GM12865 (cell line): ENCODE measurements around the gene SFTPD.
"Not testable (repeated sequence)": the region's sequence is repeated elsewhere in the genome, so short reads cannot be mapped to it uniquely, and the experiment has no call there.

Source experiments
- DNase-seq: peaks from one replicate; pipeline ENCODE4 v3.0.0; 2010; ENCODE audit warnings: low read depth
- H3K4me3 ChIP-seq: 2 replicates; pipeline ENCODE4 v1.5.1; 2011; ENCODE audit warnings: mild to moderate bottlenecking, low read depth, low read length, control low read depth
- TF ChIP-seq, protein P1 (sequence below): IDR thresholded peaks from 2 replicates; pipeline ENCODE4 v1.5.1; 2011; ENCODE audit warnings: low read length, control low read depth, low read depth, inconsistent platforms; ENCODE audit not compliant: insufficient read depth; ENCODE audit errors: missing control alignments

SFTPD gene

GRCh38 chr10:79905322-79906314 is 43.3 kb downstream of the SFTPD start:
- DNase-seq = no peak
- H3K4me3 ChIP-seq = peak overlapping the region; percentile 63
- TF ChIP-seq, protein P1, sequence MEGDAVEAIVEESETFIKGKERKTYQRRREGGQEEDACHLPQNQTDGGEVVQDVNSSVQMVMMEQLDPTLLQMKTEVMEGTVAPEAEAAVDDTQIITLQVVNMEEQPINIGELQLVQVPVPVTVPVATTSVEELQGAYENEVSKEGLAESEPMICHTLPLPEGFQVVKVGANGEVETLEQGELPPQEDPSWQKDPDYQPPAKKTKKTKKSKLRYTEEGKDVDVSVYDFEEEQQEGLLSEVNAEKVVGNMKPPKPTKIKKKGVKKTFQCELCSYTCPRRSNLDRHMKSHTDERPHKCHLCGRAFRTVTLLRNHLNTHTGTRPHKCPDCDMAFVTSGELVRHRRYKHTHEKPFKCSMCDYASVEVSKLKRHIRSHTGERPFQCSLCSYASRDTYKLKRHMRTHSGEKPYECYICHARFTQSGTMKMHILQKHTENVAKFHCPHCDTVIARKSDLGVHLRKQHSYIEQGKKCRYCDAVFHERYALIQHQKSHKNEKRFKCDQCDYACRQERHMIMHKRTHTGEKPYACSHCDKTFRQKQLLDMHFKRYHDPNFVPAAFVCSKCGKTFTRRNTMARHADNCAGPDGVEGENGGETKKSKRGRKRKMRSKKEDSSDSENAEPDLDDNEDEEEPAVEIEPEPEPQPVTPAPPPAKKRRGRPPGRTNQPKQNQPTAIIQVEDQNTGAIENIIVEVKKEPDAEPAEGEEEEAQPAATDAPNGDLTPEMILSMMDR = no peak

DNA sequence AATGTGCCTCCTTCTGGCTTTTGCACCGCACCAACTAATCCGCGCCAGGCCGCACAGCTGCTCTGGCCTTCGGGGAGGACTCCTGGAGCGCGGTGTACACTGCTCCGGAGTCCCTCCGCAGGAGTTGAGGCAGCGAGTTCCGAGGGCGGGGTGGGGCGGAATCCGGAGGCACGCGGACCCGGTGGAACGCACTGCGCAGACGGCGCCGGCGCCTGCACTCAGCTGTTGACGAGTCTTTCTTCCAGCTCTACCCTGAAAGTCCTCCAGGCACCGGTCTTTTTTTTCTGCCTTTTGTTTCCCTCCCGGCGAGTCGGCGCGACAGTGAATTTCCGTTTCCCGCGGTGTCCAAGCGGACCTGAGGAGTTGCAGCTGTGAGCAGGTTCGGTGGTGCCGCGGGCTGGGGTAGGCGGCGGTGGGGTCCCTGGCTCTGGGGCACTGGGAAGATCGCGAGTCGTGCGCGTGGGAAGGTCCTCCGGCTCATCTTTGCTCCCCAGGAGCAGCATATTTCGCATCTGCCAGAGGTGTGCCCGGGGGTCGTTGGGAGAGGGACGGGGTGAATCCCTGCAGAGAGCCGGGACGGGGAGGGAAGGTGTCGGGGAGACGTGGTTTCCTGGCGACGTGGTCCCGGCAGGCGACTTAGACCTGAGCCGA is 44.1 kb downstream of the SFTPD start:
- peak overlapping the region; percentile 63 for H3K4me3 ChIP-seq
- TF ChIP-seq, protein P1 = no peak
- peak; percentile 42 for DNase-seq

GRCh38 chr10:79901571-79901970 is 47.3 kb downstream of the SFTPD start:
- H3K4me3 ChIP-seq, DNase-seq: not testable (repeated sequence)

DNA sequence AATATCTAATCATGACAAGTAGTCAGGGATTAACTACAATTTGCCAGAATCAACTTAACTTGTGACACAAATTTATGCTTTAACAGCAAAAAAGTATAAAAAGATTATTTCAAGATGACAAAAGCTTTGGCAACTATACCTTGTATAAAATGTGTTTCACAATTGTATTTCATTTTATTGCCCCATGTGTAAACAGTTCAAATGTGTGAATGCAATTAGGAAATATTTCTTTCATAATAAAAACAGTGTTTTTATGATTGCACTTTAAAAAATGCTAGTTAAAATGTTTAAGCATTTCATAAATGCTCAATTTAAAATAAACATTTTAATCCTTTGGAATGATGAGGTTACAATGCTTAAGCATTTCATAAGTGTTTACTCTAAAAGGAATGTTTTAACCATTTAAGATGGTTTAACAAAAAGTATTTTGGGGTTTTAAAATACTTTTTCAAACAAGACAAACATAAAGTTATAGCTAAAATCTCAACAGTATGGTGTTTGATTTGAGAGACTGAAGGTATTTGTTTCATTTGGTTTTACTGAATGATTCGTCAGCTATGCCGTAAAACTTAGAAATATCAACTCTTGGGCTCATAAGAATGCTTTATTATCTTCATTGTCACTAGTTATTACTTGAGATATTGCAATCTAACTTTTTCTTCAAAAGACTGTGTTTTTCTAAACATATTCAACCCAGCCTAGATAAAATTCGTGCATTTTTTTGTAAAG is 50.1 kb downstream of the SFTPD start:
- DNase-seq = no peak
- TF ChIP-seq, protein P1 = no peak
- no peak overlapping the region for H3K4me3 ChIP-seq

DNA sequence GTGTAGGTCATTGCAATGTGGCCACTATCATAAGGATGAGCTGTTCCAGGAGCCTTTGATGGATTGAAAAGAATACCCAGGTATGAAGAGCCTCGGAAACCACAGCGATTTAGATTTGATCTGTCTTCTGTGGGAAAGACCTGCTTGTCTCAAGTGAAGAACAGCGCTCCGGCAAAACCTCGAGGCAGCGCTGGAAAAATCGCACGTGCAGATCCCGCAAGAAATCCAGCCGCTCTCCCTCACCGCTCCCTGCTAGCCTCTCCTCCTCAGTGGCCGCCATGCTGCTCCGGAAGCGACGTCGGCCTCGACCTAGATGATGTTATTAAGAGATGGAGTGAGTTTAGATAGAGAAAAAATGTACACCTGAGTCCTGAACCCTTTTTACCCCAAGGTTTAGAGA is 56.0 kb downstream of the SFTPD start:
- H3K4me3 ChIP-seq, DNase-seq: not testable (repeated sequence)

GRCh38 chr10:79890469-79890868 is 58.4 kb downstream of the SFTPD start:
- H3K4me3 ChIP-seq = no peak overlapping the region
- no peak for DNase-seq
- TF ChIP-seq, protein P1 = no peak

DNA sequence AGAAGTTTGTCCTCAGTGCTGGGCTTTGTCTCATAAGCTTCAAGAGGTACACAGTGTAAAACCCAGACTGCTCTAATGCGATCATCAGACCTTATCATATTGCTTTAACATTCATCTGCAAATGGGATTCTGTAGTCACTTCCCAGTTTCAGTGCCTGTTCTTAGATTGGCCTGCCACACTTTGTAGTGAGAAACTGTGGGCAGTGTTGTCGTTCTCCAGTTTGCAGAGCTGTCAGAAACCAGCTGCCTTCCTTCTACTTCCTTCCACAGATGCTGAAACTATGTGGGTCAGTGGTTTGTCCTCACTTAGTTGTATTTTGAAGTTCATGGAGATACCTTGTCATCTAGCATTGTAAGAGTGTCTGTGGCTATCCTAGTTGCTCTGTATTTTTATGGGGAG is 59.9 kb downstream of the SFTPD start:
- not testable (repeated sequence) for H3K4me3 ChIP-seq
- DNase-seq = peak; percentile 18
